Pons (tissue), 1 donor: ENCODE data around the gene LPAR5.

ENCODE experiments used
- DNase-seq: peaks from one replicate; pipeline ENCODE4 v3.0.0-alpha.2; 2016; ENCODE audit warnings: low spot score

Gene LPAR5

DNA sequence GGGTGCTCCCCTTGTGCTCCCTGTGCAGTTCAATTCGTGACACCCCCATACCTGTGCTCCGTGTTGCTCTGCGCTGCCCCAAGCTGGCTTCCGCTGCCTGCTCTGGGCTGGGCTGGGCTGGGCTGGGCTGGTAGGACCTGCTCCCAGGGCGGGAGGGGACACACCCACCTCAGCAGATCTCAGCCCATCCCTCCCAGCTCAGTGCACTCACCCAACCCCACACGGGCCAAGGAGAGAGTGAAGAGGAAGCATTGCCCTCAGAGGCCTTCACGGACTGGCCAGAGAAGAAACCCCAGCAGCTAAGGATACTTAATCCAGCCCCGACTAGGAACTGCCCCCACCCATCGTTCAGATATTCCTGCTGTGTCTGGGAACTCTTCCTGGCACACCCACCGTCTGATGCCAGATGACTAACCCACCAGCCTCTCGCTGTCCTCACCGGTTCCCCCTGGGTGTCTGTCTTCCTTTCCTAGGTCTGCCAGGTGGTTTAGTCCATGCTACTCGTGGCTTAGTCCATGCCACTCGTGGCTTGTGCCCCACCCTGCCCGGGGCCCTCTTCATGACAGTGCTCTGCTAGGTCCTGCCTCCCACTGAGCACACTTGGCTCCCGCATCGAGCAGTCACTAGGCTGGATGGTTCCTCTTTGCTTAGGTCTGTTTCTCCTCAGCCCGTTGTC lies at the start of gene LPAR5:
TSS of gene LPAR5 (minus strand) at position 104 of the 676 bp plus-strand sequence. CDS start 14,711 bp downstream, outside the sequence.
- DNase-seq, result no peak

DNA sequence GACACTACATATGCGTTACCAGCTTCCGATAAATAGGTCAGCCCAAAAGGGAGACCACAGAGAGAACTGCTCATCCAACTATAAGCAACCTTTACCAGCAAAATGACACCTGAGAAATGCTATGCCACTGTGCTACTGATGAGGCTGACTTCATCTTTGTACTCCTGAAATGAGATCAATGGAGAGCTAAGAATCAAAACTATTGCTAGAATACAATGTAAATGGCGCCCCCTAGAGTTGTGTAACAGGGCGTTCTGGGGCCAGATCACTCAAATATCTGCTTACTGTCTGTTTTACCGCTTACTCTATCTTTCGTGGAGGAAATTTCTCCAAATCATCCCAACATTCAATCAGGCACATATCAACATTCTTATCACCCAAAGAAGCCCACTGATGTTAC lies 48.9 kb upstream of the LPAR5 start:
- no peak for DNase-seq

DNA sequence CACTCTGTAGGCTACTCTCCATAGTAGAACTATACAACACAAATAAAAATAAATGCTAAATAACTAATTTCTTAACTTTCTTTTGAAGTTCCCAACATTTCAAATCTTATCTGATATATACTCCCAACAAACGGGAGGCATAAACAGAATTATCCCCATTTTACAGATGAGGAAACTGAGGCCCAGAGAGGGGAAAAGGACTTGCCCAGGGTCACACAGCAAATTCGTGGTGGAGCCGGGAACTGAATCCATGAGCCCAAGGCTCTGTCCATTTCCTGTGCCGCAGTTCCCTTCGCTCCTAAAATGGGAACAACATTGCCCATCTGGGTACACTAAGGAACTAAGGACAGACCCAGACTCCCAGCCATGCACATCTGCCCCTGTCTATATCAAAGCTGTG lies 41.2 kb upstream of the LPAR5 start:
- no peak for DNase-seq

DNA sequence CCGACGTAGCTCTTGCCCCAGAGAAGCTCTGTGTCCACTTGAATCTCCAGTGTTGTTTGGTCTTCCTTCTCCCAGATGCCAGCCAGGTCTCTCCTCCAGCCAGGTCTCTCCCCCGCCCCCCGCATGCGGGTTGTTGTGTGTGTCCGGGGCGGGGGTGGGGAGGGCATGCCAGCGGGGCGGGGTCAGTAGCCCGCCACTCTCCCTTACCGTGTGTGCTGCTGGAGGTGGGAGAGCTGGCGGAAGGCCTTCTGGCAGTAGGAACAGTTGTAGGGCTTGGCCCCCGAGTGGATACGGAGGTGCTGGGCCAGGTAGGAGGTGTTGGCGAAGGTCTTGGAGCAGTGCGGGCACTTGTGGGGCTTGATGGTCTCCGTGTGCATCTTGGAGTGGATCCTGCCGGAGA lies 36.4 kb upstream of the LPAR5 start:
- DNase-seq, result no peak

DNA sequence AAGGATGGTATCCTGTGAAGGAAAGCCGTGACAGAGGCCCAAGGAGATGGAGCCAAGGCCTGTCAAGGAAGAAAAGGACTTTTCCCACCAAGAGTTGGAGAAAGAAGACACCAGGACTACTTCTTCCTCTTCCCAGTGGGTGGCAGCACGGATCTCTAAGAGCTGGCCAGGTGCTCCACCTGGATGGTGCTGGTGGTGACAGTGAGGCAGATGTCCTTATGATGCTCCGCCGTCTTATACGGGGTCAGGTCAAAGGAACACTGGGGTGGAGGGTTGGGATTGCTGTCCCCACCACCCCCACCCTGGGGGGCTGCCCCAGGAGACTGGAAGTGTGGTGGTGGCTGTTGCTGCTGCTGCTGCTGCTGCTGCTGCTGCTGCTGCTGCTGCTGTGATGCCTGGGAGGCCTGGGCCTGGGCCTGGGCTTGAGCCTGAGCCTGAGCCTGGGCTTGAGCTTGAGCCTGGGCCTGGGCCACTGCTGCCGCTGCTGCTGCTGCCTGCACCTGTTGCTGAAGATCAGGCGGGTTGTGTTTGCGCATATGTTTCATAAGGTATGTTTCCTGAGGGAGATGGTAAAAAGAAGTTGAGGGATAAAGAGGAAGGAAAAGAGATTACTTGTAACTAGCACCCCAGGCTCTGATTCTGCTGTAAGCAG lies 31.9 kb upstream of the LPAR5 start:
- no peak for DNase-seq

DNA sequence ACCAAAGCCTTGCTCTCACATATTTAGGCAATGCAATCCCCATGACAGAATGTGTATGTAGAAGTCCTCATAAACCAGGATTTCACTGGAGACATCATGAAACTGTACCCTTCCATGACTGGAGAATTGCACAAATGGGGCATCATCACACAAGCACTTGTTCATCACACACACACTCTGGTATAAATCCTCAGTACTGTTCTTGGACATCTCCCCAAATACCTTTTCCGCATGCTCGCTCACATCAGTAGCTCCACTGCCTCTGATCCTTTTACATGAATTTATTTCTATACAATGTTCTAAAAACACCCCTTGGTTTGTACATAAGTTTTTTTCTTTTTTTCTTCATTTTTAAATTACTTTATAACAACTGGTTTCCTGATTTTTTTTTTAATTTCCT lies 30.5 kb upstream of the LPAR5 start:
- no peak for DNase-seq

DNA sequence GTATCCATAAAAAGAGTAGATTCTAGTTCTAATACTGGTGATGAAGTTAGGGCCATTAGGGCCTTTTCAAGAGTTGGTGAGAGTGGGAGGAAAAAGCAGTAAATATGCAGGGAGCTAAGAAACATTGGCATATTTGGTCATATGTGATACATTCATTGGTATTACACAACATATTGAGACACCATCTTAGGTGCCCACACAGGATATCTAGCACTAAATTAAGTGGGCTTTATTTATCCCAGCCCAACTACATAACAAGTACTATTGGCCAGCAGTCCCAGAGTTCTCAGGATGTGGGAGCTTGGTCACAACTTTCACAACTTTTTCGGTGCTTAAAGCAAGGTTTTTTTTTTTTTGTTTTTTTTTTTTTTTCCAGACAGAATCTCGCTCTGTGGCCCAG lies 29.1 kb upstream of the LPAR5 start:
- DNase-seq, result no peak

DNA sequence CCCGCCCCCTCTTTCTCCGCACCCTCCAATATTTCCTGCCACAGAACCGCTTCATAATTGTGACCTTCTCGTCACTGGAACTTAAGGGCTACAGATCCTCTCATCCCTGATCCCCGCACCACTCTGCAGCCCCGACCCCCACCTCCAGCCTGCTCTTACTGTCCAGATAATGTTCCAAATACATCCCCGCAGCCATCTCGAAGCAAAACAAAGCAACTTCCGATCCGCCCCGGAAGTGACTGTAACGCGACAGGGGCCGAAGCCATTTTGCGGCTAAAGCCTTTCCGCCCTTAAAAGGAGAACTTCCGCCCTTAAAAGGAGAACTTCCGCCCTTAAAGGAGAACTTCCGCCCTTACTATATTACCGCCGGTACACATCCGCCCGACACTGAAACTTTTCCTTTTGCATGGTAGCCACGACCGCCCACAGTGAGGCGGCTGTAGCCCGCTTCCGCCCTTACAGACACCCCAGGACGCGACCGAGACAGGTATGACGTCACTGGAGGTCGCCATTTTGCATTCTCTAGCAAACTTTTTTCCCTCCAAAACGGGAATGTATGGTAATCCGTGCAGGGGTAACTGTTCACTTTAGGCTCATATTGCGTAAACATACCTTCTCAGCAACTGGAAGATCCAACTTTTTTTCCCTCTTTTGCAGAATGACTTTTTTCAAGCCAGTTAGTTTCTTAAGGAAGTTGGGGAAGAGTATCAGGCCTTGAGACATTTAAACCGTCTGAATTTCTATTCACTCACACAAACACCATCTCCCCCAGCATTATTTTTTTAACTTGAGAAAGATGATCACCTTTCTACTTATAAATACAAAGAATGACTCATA lies 27.4 kb upstream of the LPAR5 start, which contains the start of gene ING4:
TSS of gene ING4 (minus strand) at position 214 of the 837 bp plus-strand sequence. CDS start at position 196, 18 bp downstream.
- DNase-seq, result peak; percentile 100

DNA sequence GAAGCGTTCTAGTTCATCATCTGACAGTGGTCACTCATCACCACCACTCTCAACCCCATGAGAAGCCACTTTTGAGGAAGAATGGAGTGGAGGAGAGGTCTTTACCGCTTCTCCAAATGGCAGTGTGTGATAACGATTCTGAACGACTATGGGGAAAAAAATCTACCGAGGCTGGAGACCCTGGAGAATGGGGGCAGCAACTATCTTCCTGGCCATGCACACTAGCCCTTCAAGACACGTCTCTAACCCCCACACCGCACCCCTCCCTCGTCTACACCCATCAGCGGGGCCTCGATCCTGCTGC lies 26.8 kb upstream of the LPAR5 start:
- DNase-seq, result no peak

DNA sequence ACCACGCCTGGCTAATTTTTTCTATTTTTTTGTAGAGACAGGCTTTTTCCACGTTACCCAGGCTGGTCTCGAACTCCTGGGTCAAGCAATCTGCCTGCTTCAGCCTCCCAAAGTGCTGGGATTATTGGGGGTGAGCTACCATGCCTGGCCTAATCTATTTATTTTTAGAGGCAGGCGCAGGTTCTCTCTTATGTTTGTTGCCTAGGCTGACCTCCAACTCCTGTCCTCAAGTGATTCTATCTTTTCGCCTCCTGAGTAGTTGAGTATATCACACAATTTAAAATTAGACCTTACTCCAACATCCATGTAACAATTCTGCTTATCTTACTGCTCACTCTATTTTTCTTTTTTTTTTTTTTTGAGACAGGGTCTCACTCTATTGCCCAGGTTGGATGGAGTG lies 18.2 kb upstream of the LPAR5 start:
- DNase-seq, result no peak

DNA sequence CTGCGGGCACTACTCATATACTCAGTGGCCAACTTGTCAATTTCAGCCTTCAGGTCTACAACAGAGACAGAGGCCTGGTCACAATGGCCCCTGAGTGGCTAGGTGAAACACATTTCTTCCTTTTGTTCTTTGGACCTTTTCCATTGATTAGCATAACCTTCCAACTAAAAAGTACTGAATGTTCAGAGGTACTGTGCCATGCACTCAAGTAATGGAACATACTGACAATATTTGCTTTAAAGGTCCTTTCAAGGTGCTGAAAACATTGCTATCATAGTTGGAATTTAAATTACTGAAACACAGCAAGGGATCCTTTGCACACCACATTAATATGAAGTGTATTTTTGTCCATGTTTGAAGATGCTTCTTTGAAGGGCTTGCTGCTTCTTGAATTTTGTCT lies 17.6 kb upstream of the LPAR5 start:
- no peak for DNase-seq

DNA sequence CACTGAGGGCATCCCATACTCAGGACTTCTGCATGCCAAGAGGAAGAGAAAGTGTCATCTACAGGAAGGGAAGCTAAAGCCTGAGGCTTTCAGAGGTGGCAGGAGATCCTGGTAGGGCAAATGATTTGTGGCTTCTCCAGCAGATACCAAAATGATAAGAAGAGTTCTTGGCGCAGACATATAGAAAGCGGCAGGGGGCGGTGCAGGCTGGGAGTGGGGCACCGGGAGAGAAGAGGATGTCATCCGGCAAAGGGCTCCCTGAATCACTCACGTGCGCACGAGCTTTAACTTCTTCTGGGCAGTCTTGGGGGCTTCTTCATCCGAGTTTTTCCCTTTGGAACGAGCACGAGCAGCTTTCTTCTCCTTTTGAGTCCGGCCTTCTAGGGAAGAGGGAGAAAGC lies 16.6 kb upstream of the LPAR5 start:
- no peak for DNase-seq

DNA sequence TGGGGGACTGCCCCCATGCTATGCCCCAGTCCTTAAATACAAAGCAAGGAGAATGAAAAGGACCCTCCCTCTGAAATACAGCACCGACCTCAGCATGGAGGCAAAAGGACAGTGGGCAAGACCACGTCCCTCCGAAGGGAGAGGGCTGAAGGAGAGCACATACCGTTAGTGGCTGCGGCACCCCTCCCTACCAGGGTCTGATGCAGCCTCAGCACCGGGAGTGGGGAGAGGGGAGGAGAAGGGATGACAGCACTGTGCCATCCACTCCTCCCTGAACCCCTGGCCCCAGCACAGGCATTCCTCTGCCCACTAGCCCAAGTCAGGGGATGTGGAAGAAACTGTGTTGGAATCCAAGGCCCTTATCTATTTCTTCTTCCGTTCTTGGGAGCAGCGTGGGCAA lies 15.1 kb upstream of the LPAR5 start:
- DNase-seq, result no peak

DNA sequence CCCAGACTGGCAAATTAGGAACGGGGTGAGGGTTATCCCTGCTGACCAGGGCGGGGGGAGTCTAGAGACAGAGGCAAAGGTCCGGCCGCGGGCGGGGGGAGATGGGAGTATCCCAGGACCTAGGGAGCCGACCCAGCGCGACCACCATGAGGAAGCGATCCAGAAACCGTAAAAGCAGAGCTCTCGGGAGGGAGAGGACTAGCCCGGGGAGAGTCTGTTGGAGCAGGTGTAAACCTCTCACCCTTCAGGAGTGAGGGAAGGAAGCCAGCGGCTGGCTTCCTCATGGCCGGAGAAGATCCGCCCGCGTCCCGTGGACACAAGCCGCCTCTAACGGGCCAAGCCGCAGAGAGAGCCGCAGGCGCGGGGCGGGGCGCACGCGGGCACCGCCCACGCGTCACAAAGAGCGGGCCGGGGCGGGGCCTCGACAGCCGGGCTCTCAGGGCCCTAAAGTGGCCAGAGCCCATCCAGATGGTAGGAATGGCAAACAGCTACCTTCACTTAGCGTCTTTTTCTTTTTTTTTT lies 11.4 kb upstream of the LPAR5 start, which contains the start of gene ACRBP:
TSS of gene ACRBP (minus strand) at position 350 of the 522 bp plus-strand sequence. CDS start at position 284, 66 bp downstream.
- peak; percentile 77 for DNase-seq

DNA sequence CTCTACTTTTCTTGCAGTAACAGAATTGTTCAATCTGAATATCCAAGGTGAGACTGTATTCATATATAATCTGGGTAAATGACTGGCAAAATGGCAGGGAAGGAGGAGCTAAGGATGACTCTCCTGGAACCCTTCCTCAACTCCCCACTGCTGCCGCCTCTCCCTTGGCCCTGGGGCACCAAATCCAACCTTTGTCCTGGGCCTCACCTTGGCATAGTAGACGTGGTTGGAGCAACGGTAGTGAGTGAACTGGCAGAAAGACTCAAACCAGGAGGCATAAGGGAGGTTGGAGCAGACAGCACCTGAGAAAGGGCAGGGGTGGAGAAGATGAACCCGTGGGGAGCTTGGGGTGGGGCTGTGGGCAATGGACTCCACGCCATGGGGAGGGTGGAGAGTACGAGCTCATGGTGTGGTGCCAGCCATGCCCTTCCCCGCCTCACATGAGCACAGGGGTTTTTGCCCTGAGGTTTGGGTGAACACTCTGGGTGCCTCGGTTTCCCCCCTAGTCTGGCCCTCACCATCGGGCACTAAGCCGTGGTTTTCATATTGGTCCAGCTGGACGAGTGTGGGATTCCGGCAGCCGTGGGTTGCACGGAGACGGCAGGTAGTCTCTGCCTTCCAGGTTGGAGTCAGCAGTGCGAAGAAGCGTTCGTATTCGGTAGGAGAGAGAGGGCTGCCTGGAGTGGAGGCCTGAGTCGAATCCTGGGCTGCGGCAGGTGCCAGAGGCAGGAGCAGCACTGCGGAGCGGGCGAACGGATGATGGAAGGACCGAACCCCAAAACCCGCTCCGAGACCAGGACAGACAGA lies 10.7 kb upstream of the LPAR5 start:
- DNase-seq, result no peak

DNA sequence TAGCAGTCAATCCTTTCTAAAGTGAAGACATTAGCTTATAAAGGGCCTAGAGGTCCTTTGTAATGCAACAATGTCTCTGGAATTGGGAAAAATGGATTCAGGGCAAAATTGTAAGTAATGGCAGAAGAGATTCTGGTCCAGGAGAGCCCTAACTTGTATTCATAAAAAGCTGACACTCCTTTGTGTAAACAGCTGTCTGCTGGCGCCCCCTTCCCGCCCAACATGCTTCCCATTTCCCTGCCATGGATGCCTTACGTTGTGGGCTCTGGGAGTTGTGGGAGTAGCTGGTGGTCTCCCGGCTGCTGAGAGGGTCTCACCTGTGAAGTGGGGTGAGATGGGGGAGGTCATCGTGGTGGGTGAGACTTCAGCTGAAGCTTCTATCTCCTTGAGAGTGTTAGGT lies 9.1 kb upstream of the LPAR5 start:
- DNase-seq, result no peak

DNA sequence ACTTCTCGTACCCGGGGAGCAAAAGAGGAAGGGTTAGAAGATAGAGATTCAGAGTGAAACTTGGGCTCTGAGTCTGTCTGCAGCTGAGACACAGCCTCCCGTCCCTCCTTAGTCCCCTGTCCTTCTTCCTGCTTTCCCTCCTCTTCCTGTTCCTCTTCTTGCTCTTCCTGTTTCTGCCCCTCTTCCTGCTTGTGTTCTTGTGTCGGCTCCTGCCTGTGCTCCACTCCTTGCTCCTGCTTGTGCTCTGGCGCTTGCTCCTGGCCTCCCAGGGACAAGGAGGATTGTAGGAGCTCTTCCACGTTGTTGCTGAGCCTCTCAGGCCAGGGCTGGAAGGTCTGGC lies 8.5 kb upstream of the LPAR5 start:
- DNase-seq, result peak; percentile 81

DNA sequence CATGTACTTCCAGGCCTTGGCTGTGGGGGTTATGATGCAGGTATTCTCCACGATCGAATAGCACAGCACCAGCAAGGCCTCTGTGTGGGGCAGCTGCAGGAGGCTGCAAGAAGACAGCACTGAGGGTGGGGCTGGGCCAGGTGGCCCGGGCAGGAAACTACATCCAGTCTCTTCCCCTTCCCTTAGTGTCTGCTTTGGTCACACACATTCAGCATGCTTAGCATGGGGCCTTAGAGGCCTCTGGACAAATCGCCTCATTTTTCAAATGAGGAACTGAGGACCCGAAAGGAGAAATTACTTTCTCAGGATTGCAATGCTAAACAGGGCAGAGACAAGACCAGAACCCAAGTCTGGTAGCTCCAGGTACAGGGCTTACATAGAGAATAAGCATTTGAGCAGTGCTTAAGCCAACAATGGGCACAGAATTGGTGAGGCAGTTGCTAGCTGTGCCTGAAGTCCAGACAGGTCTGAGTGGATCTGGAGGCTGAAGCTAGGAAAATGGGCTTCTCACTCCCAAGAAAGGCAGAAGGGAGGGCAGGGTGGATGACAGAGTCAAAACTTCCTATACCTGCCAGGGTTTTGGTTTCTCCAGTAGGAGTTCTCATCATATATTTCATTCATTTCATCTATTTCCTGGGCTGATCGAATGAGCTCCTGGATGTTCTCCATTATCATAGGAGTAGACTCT lies 8.0 kb upstream of the LPAR5 start:
- DNase-seq, result peak; percentile 85

DNA sequence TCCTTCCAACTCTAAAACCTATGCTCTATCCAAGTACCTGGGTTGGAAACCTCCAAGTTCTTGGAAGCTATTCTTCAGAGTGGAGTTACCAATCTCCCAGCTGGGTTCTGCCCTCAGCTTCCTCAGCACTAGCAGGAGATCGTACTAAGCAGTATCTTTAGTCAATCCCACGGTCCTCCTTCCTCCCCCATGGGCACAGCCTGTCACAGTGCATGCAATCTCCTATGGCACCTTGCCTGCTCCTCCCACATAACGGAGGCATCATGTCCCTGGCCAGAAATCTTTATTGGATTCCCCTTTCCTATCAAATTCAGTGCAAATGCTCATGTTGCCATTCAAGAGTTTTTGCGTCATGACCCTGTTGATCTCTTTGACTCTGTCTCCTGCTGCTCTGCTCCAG lies 5.4 kb upstream of the LPAR5 start:
- DNase-seq, result no peak

DNA sequence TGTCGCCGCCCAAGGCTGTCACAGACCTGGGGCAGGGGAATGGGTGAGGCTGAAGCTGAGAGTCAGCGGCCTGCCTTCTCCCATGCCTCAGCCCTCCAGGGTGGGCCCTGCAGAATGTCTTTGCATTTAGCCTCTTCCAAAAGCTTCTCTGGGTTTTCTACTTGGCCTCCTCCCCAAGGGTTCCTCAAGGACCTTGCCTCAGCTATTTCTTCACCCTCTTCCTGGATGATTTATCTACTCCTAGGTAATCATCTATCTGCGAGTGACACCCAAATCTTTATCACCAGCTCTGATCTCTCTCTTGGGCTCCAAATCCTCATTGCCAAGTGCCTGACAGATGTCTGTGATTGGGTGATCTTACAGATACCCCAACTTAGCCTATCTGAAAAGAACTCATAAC lies 4.7 kb upstream of the LPAR5 start:
- no peak for DNase-seq

DNA sequence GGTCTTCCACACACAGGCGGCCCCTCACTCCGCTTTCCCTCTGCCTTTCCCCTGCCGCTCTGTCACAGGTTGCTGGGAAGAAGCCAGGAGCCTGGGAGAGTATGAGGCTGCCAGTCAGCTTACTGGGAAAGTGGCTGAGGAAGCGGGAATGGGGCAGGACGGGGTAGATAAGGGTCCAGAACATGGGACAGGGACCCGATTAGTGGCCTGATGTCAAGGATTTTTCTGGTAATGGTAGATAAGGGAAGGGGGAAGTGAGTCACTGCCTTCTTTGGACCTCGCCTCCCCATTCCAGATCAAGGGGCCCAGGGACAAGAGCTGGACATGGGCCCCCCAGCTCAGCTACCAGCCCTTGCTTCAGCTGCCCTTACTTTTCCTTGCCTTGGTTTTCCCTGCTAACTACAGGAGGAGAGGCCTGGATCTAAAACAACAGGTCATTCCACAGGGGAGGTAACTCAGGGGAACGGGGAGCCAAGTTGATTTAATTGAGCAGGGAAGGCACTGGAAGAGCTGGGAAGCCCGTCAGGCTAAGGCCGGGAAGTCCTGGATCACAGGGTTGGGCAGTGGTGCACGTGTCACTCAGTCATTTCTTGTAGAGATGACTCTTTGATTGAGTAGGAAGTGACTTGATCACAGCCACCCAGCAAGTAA lies 3.5 kb upstream of the LPAR5 start:
- DNase-seq, result no peak
